Measurements from ENCODE around the gene MBD5.

MBD5 gene

DNA sequence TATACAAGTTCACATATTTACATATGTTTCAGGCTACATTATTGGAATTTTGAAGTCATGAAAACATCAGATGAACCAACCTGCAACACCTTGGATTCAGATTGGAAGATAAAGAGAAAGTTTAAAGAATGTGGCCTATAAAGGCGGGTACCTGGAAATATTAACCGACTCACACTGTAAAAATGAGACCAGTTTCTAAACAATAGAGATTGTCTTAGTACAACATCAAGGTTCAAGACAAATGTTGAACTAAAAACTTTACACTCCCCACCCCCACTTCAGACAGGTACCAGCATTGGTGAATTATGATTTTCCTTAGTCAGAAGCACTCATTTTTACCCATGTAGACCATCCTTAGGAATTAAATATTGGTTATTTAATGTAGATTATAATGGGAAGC, 437.3 kb downstream of the MBD5 start:
- no peak overlapping the region for H3K9ac ChIP-seq (ENCODE audit: low read length)
- no peaks in the 10 kb centered on the region for H3K9me3 ChIP-seq (ENCODE audit: control insufficient read depth, low read length)
- H3K4me1 ChIP-seq (ENCODE audit: control insufficient read depth, insufficient read depth, low read length), result no peaks in the 10 kb centered on the region
- no peaks in the 10 kb centered on the region for H3K27me3 ChIP-seq (ENCODE audit: control insufficient read depth, insufficient read depth, low read length)
- H3K4me3 ChIP-seq (ENCODE audit: low read length), result no peak overlapping the region
- H3K36me3 ChIP-seq (ENCODE audit: control insufficient read depth, insufficient read depth, low read length), result no peaks in the 10 kb centered on the region

DNA sequence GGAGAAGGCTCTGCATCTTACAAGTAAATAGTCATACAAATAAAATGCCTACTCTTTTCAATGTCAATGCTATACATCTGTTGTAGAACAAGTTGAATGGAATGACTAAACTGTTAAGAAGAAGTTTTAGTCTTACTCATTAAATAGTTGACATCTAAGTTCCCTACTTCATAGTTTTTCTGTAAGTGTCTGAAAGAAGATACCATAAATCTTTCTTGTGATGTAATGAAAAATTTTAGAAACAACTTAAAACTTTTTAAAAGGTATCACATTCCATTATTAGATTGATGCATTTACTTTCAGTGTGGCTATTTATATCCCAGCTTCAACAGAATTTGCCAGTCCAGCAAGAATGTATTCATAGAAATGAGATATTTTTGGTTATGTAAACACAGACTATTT, 438.5 kb downstream of the MBD5 start:
- Histone ChIP-seq H3K27me3 (ENCODE audit: control insufficient read depth, insufficient read depth, low read length) (no peaks in the 10 kb centered on the region), H3K9ac (ENCODE audit: low read length) (no peak overlapping the region), H3K4me1 (ENCODE audit: control insufficient read depth, insufficient read depth, low read length) (no peaks in the 10 kb centered on the region), H3K9me3 (ENCODE audit: control insufficient read depth, low read length) (no peaks in the 10 kb centered on the region), H3K4me3 (ENCODE audit: low read length) (no peak overlapping the region), H3K36me3 (ENCODE audit: control insufficient read depth, insufficient read depth, low read length) (no peaks in the 10 kb centered on the region)

DNA sequence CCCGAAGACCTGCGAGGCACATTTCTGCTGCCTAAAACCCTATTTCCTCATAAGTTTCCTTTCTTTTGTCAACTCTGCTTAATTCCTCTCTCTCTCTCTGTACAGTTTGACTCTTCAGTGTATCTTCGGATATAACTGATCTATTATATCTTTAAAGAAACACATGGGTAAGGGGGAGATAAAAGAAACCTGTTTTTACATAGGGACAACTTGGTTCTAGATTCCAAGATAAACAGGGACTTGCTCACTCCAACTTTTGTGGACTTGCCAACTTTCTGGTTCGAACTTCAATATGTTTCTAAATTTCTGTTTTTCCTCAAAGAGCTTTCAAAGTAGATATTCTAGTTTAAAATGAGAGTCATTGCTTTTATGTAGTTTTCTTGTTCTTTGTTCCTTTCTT, 441.0 kb downstream of the MBD5 start:
- H3K27me3 ChIP-seq (ENCODE audit: control insufficient read depth, insufficient read depth, low read length), result no peaks in the 10 kb centered on the region
- no peaks in the 10 kb centered on the region for H3K4me1 ChIP-seq (ENCODE audit: control insufficient read depth, insufficient read depth, low read length)
- no peaks in the 10 kb centered on the region for H3K36me3 ChIP-seq (ENCODE audit: control insufficient read depth, insufficient read depth, low read length)
- no peak overlapping the region for H3K4me3 ChIP-seq (ENCODE audit: low read length)
- H3K9ac ChIP-seq (ENCODE audit: low read length), result no peak overlapping the region
- H3K9me3 ChIP-seq (ENCODE audit: control insufficient read depth, low read length), result no peaks in the 10 kb centered on the region

DNA sequence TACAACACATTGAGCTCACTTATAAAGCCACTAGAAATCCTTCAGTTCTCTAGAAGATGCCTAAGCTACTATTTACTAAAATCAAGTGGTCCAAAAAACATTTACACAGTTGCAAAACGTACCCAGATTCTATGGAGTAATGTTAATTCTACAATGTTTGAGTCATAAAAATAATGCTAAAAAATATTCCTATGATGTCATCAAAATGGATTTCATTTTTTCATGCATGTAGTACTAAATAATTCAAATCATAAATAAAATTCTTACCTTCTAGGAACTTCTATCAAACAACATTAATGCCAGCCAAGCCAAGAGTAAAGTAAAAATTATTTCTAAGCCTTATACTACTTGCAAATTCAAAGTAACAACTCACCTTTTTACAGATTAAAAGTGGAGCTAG, 454.7 kb downstream of the MBD5 start:
- Histone ChIP-seq H3K4me1 (ENCODE audit: control insufficient read depth, insufficient read depth, low read length) (no peaks in the 10 kb centered on the region), H3K27me3 (ENCODE audit: control insufficient read depth, insufficient read depth, low read length) (no peaks in the 10 kb centered on the region), H3K9me3 (ENCODE audit: control insufficient read depth, low read length) (no peaks in the 10 kb centered on the region), H3K9ac (ENCODE audit: low read length) (no peak overlapping the region), H3K36me3 (ENCODE audit: control insufficient read depth, insufficient read depth, low read length) (no peaks in the 10 kb centered on the region), H3K4me3 (ENCODE audit: low read length) (no peak overlapping the region)

DNA sequence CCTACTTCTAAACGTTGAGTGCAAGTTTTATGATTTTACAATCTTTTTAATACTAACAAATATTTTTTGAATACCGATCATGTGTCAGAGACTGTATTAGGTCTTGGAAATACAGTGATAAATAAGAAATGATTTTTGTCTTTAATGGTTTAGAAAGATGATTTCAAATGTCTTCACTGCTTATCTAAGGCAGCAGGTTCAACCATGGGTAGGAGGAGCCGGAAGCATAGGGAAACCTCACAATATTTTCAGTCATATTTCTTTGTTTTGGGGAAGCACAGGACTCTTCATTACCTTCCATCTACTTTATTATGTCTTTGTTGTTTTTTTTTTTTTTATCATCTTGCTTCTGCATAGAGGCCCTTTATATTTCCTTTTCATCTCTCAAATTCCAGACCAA, 458.5 kb downstream of the MBD5 start:
- H3K4me3 ChIP-seq (ENCODE audit: low read length), result no peak overlapping the region
- H3K36me3 ChIP-seq (ENCODE audit: control insufficient read depth, insufficient read depth, low read length), result no peaks in the 10 kb centered on the region
- H3K9me3 ChIP-seq (ENCODE audit: control insufficient read depth, low read length), result no peaks in the 10 kb centered on the region
- H3K4me1 ChIP-seq (ENCODE audit: control insufficient read depth, insufficient read depth, low read length), result no peaks in the 10 kb centered on the region
- no peak overlapping the region for H3K9ac ChIP-seq (ENCODE audit: low read length)
- H3K27me3 ChIP-seq (ENCODE audit: control insufficient read depth, insufficient read depth, low read length), result no peaks in the 10 kb centered on the region

DNA sequence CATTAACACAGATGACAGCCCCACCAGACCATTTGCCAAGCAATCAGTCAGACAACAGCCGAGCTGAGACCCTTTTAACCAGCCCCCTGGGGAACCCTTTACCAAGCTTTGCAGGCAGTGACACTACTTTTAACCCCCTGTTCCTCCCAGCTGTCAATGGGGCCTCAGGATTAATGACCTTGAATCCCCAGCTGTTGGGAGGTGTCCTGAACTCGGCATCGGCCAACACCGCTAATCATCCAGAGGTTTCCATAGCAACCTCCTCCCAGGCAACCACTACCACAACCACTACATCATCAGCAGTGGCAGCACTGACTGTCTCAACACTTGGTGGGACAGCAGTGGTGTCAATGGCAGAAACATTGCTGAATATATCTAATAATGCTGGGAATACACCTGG, 462.8 kb downstream of the MBD5 start:
- Histone ChIP-seq H3K27me3 (ENCODE audit: control insufficient read depth, insufficient read depth, low read length) (no peaks in the 10 kb centered on the region), H3K9ac (ENCODE audit: low read length) (no peak overlapping the region), H3K9me3 (ENCODE audit: control insufficient read depth, low read length) (no peaks in the 10 kb centered on the region), H3K36me3 (ENCODE audit: control insufficient read depth, insufficient read depth, low read length) (no peaks in the 10 kb centered on the region), H3K4me3 (ENCODE audit: low read length) (no peak overlapping the region), H3K4me1 (ENCODE audit: control insufficient read depth, insufficient read depth, low read length) (no peaks in the 10 kb centered on the region)

DNA sequence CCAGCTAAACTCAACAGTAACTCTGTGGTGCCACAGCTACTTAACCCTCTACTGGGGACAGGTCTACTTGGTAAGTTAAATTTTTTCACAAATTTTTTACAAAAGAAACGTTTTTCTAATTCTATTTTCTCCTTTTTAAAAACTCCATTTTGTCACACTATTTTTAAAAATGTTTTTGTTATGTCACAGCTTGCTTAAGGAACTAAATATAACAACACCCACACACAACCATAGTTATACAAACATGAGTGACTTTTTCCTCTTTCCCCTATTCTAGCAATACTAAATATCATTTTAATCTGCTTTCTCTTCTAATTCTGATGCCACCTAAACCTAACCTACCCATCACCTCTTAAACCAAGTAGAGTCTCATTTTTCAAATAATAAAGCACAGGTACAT, 463.2 kb downstream of the MBD5 start:
- Histone ChIP-seq H3K4me1 (ENCODE audit: control insufficient read depth, insufficient read depth, low read length) (no peaks in the 10 kb centered on the region), H3K9ac (ENCODE audit: low read length) (no peak overlapping the region), H3K4me3 (ENCODE audit: low read length) (no peak overlapping the region), H3K27me3 (ENCODE audit: control insufficient read depth, insufficient read depth, low read length) (no peaks in the 10 kb centered on the region), H3K9me3 (ENCODE audit: control insufficient read depth, low read length) (no peaks in the 10 kb centered on the region), H3K36me3 (ENCODE audit: control insufficient read depth, insufficient read depth, low read length) (no peaks in the 10 kb centered on the region)

GRCh38 chr2:148486655-148487054, 465.8 kb downstream of the MBD5 start:
- no peaks in the 10 kb centered on the region for H3K4me1 ChIP-seq (ENCODE audit: control insufficient read depth, insufficient read depth, low read length)
- no peak overlapping the region for H3K4me3 ChIP-seq (ENCODE audit: low read length)
- H3K27me3 ChIP-seq (ENCODE audit: control insufficient read depth, insufficient read depth, low read length), result no peaks in the 10 kb centered on the region
- peaks cover 5% of the 10 kb centered on the region for H3K36me3 ChIP-seq (ENCODE audit: control insufficient read depth, insufficient read depth, low read length)
- no peak overlapping the region for H3K9ac ChIP-seq (ENCODE audit: low read length)
- H3K9me3 ChIP-seq (ENCODE audit: control insufficient read depth, low read length), result no peaks in the 10 kb centered on the region

GRCh38 chr2:148487439-148487838, 466.5 kb downstream of the MBD5 start:
- H3K27me3 ChIP-seq (ENCODE audit: control insufficient read depth, insufficient read depth, low read length), result no peaks in the 10 kb centered on the region
- H3K4me1 ChIP-seq (ENCODE audit: control insufficient read depth, insufficient read depth, low read length), result no peaks in the 10 kb centered on the region
- peaks cover 5% of the 10 kb centered on the region for H3K36me3 ChIP-seq (ENCODE audit: control insufficient read depth, insufficient read depth, low read length)
- no peak overlapping the region for H3K4me3 ChIP-seq (ENCODE audit: low read length)
- H3K9ac ChIP-seq (ENCODE audit: low read length), result no peak overlapping the region
- no peaks in the 10 kb centered on the region for H3K9me3 ChIP-seq (ENCODE audit: control insufficient read depth, low read length)

DNA sequence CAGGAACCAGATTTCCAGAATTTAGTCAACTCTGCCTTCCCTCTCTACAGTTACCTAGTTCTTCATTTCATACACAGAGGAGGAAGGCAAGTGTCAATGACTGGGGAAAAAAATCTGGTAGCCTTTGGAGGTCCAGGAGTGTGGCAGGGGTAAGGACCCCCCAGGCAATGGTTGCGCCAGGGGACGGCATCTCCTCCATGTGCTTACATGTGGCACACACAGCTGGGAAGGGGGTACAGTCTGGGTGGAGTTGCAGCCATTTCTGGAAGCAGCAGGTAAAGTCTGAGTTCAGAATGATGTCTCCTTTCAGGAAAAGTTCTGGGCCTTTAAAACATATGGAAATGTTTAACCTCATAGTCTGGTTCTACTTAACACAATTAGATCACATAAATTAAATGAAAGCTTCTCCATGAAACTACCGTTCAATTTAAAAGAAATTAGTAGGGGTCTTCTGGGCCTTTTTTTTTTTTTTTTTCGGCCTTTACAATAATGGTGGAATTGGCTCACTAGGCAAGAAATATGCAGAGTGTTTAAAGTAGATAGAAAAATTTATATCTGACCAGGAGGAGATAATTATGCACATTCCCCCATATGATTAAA, 470.0 kb downstream of the MBD5 start:
- Histone ChIP-seq H3K4me3 (ENCODE audit: low read length) (no peak overlapping the region), H3K36me3 (ENCODE audit: control insufficient read depth, insufficient read depth, low read length) (peaks cover 5% of the 10 kb centered on the region), H3K27me3 (ENCODE audit: control insufficient read depth, insufficient read depth, low read length) (no peaks in the 10 kb centered on the region), H3K9me3 (ENCODE audit: control insufficient read depth, low read length) (no peaks in the 10 kb centered on the region), H3K4me1 (ENCODE audit: control insufficient read depth, insufficient read depth, low read length) (no peaks in the 10 kb centered on the region), H3K9ac (ENCODE audit: low read length) (no peak overlapping the region)

DNA sequence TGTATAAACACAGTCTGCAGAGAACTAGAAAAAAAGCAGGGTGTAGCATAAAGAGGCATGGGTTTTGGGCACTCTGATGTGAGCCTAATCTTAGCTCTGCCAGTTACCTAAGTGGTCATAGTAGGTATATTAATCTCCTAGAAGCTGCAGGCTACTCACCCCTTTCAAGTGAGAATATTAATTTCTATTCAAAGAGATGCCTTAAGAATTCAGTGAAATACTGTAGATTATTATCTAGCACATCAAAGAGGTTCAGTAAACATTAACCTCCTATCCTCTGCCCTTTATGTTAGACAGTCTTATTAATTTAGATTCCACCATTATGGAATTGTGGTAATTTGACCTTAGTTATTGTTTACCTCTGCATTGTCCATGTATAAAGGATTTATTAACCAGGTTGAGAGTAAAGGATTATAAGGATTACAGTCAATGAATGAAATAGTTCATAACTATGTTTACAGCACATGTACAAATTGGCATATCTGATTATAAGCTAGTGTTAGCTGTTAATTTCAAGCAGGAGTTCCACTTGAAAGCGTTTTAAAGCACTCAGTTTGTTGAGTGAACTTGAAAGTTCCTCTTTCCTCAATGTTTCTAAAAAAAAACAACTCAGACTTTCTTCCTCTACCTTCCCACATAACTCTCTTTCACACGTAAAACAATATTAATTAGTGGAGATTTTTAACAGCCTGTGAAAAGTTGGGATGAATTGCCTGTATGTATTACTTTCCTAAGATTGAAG, 473.1 kb downstream of the MBD5 start:
- H3K9ac ChIP-seq (ENCODE audit: low read length), result no peak overlapping the region
- no peak overlapping the region for H3K4me3 ChIP-seq (ENCODE audit: low read length)

GRCh38 chr2:148495586-148495985, 474.7 kb downstream of the MBD5 start:
- H3K9me3 ChIP-seq (ENCODE audit: control insufficient read depth, low read length), result no peaks in the 10 kb centered on the region
- no peak overlapping the region for H3K9ac ChIP-seq (ENCODE audit: low read length)
- H3K4me3 ChIP-seq (ENCODE audit: low read length), result no peak overlapping the region
- H3K36me3 ChIP-seq (ENCODE audit: control insufficient read depth, insufficient read depth, low read length), result peaks cover under 1% of the 10 kb centered on the region
- H3K27me3 ChIP-seq (ENCODE audit: control insufficient read depth, insufficient read depth, low read length), result no peaks in the 10 kb centered on the region
- H3K4me1 ChIP-seq (ENCODE audit: control insufficient read depth, insufficient read depth, low read length), result no peaks in the 10 kb centered on the region

More for the DNA sequence above, 473.1 kb downstream of the MBD5 start:
- H3K36me3 ChIP-seq (ENCODE audit: control insufficient read depth, insufficient read depth, low read length), result peaks cover 5% of the 10 kb centered on the region
- H3K27me3 ChIP-seq (ENCODE audit: control insufficient read depth, insufficient read depth, low read length), result no peaks in the 10 kb centered on the region
- H3K4me1 ChIP-seq (ENCODE audit: control insufficient read depth, insufficient read depth, low read length), result no peaks in the 10 kb centered on the region
- H3K9me3 ChIP-seq (ENCODE audit: control insufficient read depth, low read length), result no peaks in the 10 kb centered on the region
